Measurements from ENCODE around the gene SLC43A2. TPM values are rescaled to one million over a fixed set of nuclear protein-coding genes. Genes with fewer than 3 reads are reported as not detected.
"Not testable (repeated sequence)": the region's sequence is repeated elsewhere in the genome, so short reads cannot be mapped to it uniquely, and the experiment has no call there.

Gene SLC43A2
- total and polyA plus RNA-seq, 7 experiments from 2014 or later = 0.44 to 112 (median 6.7) TPM

- peak overlapping the region in 7 of 9 donors; percentile 58 to 90 (median 77) for H3K27ac Mint-ChIP-seq
- not testable (repeated sequence) for H3K36me3 ChIP-seq (ENCODE audit: control insufficient read depth in 2 of 3, insufficient read depth in 3 of 3, low read length in 3 of 3); H3K9me3 Mint-ChIP-seq; H3K36me3 Mint-ChIP-seq; H3K9me3 ChIP-seq (ENCODE audit: control insufficient read depth in 2 of 3, low read length in 3 of 3); H3K27me3 ChIP-seq (ENCODE audit: control insufficient read depth in 2 of 2, insufficient read depth in 2 of 2, low read length in 2 of 2); ATAC-seq; H3K27ac ChIP-seq (ENCODE audit: low read depth, low read length); H3K4me3 ChIP-seq (ENCODE audit: low read length); DNase-seq
- peak overlapping the region; percentile 51 to 86 (median 80) for H3K4me3 Mint-ChIP-seq
- intact Hi-C loops (cut with micrococcal nuclease) = loop anchor here (1.0 to 5.0 kb wide), 3 partner anchors 75 to 479 kb away; partner anchors contain the start of gene OVCA2 (in 1 of the 2)
- H3K27me3 Mint-ChIP-seq = peaks cover 0 to 13% (median 0%) of the 10 kb centered on the region in 5 donors
- H3K4me1 Mint-ChIP-seq = peaks cover 37 to 65% (median 49%) of the 10 kb centered on the region in 7 donors
- ChIA-PET POLR2A (interaction anchor here (0.9 kb wide), 1 partner anchor 11 kb away, joined by 3 read pairs; no protein-coding TSS in a partner anchor), CTCF (interaction anchor here (0.6 to 1.1 kb wide), 3 partner anchors 62 to 212 kb away, joined by 3 to 4 read pairs (median 3); partner anchors contain the start of gene RILP)
- peaks cover 11 to 13% of the 10 kb centered on the region in 2 donors for H3K4me1 ChIP-seq (ENCODE audit: control insufficient read depth in 2 of 2, insufficient read depth in 2 of 2, low read length in 2 of 2)
Observed at GRCh38 chr17:1563471-1563785, 65.2 kb downstream of the SLC43A2 start.

DNA sequence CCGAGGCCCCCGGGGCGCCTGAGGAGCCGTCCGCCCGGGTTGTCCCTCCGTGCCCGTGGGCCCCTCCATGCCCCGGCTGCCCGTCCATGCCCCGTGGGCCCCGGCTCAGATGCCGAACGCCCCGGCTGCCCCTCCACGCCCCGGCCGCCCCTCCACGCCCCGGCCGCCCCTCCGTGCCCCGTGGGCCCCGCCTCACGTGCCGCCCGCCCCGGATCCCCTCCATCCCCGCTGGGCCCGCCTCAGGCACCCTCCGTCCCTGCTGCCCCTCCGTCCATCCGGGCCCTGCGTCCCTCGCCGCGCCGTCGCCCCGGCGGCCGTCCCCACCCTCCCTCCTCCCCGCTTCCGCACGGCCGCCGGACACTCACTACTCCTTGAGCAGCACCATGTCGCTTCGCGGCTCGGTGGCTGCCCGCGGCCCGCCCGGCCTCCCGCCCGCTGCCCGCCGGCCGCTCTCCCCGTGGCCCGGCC, 66.4 kb downstream of the SLC43A2 start:
- peak in 1 of 9 donors; percentile 8 for DNase-seq
- ATAC-seq = peak; percentile 49
- peaks cover 11 to 13% of the 10 kb centered on the region in 2 donors for H3K4me1 ChIP-seq (ENCODE audit: control insufficient read depth in 2 of 2, insufficient read depth in 2 of 2, low read length in 2 of 2)
- H3K27ac ChIP-seq (ENCODE audit: low read depth, low read length) = peak overlapping the region; percentile 76
- Mint-ChIP-seq H3K9me3 (peaks cover 0 to 5% (median 0%) of the 10 kb centered on the region in 11 donors), H3K4me1 (peaks cover 29 to 57% (median 41%) of the 10 kb centered on the region in 7 donors), H3K27ac (no peak overlapping the region), H3K36me3 (peaks cover 0 to 5% (median 0%) of the 10 kb centered on the region in 5 donors), H3K27me3 (peaks cover 0 to 13% (median 0%) of the 10 kb centered on the region in 5 donors), H3K4me3 (peak overlapping the region in 7 of 10 donors; percentile 38 to 89 (median 83))
- H3K9me3 ChIP-seq (ENCODE audit: control insufficient read depth in 2 of 3, low read length in 3 of 3) = no peaks in the 10 kb centered on the region
- intact Hi-C loops (cut with micrococcal nuclease) = loop anchor here (1.0 to 5.0 kb wide), 10 partner anchors 46 to 480 kb away; partner anchors contain the start of genes CRK (in 2 of the 2), INPP5K (in 2 of the 2), SLC43A2 (in 2 of the 2) and OVCA2 (in 1 of the 2)
- ChIA-PET POLR2A (interaction anchor here (0.7 to 2.0 kb wide), 5 partner anchors 46 to 1087 kb away, joined by 3 to 8 read pairs (median 3); partner anchors contain the start of genes INPP5K and SLC43A2), CTCF (no interaction called here)
- H3K36me3 ChIP-seq (ENCODE audit: control insufficient read depth in 2 of 3, insufficient read depth in 3 of 3, low read length in 3 of 3) = peaks cover 0 to 5% (median 0%) of the 10 kb centered on the region in 3 experiments
- H3K4me3 ChIP-seq (ENCODE audit: low read length) = peak overlapping the region; percentile 39
- H3K27me3 ChIP-seq (ENCODE audit: control insufficient read depth in 2 of 2, insufficient read depth in 2 of 2, low read length in 2 of 2) = no peaks in the 10 kb centered on the region

DNA sequence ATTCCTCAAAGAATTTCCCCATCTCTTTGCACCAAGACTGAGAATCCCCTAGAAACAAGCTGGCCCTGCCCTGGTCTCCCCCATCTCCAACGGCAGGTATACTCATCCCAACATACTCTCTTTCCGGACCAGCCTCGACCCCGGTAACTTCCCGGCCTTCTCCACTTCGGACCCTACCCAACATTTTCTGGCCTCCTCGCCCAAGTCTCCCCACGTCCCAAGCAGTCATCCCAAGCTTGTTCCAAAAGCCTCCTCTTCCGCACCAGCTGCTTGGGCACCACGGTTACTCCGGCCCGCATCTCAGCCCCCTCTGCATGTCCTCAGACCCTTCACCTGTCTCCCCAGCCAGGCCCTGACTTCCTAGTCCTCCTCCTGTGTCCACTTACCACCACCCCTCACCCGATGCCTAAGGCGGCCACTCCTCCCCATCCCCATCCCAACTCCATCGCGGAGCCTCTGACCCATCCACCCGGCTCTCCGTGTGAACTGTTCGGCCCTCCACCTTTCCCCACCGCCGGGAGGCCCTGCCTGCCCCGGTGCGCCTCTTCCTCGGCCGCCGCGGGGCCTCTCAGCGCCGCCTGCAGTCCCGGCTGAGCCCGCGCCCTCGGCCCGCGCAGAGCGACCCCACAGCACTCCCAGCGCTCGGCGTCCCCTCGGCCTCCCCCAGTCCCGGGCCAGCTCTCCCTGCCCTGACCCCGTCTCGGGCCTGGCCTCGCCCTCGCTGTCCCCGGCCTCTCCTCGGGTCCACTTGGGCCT, 67.0 kb downstream of the SLC43A2 start:
- ATAC-seq (peak; percentile 37), DNase-seq (peak in 8 of 9 donors; percentile 28 to 58 (median 36))
- CTCF ChIA-PET = interaction anchor here (1.1 to 1.2 kb wide), 2 partner anchors 68 to 196 kb away, joined by 3 to 4 read pairs; no protein-coding TSS in a partner anchor
- peak overlapping the region; percentile 73 to 89 (median 82) for H3K4me3 Mint-ChIP-seq
- POLR2A ChIA-PET = interaction anchor here (0.6 to 2.0 kb wide), 5 partner anchors 30 to 1087 kb away, joined by 3 to 7 read pairs (median 4); partner anchors contain the start of gene INPP5K
- peaks cover 25 to 54% (median 43%) of the 10 kb centered on the region in 7 donors for H3K4me1 Mint-ChIP-seq
- intact Hi-C loops (cut with micrococcal nuclease) = loop anchor here (1.0 to 5.0 kb wide), 10 partner anchors 45 to 481 kb away; partner anchors contain the start of genes CRK (in 2 of the 2), INPP5K (in 2 of the 2), SLC43A2 (in 2 of the 2) and OVCA2 (in 1 of the 2)
- peaks cover 0 to 13% (median 0%) of the 10 kb centered on the region in 5 donors for H3K27me3 Mint-ChIP-seq
- H3K36me3 ChIP-seq (ENCODE audit: control insufficient read depth in 2 of 3, insufficient read depth in 3 of 3, low read length in 3 of 3) = peaks cover 0 to 8% (median 0%) of the 10 kb centered on the region in 3 experiments
- H3K9me3 Mint-ChIP-seq = peaks cover 0 to 5% (median 0%) of the 10 kb centered on the region in 11 donors
- H3K27ac ChIP-seq (ENCODE audit: low read depth, low read length) = peak overlapping the region; percentile 76
- peaks cover 0 to 5% (median 0%) of the 10 kb centered on the region in 5 donors for H3K36me3 Mint-ChIP-seq
- H3K4me1 ChIP-seq (ENCODE audit: control insufficient read depth in 2 of 2, insufficient read depth in 2 of 2, low read length in 2 of 2) = peaks cover 9 to 12% of the 10 kb centered on the region in 2 donors
- H3K27ac Mint-ChIP-seq = peak overlapping the region in 8 of 9 donors; percentile 54 to 90 (median 76)
- peak overlapping the region; percentile 39 for H3K4me3 ChIP-seq (ENCODE audit: low read length)
- H3K27me3 ChIP-seq (ENCODE audit: control insufficient read depth in 2 of 2, insufficient read depth in 2 of 2, low read length in 2 of 2) = no peaks in the 10 kb centered on the region
- H3K9me3 ChIP-seq (ENCODE audit: control insufficient read depth in 2 of 3, low read length in 3 of 3) = no peaks in the 10 kb centered on the region

GRCh38 chr17:1560858-1561355, 67.7 kb downstream of the SLC43A2 start:
- Mint-ChIP-seq H3K27ac (peak overlapping the region in 8 of 9 donors; percentile 54 to 90 (median 76)), H3K4me1 (peaks cover 21 to 51% (median 45%) of the 10 kb centered on the region in 7 donors)
- intact Hi-C loops (cut with micrococcal nuclease) = loop anchor here in 1 of 2 donors (5.0 kb wide), 1 partner anchor 481 kb away; the partner anchor contains the start of gene OVCA2

GRCh38 chr17:1560101-1560857, 68.4 kb downstream of the SLC43A2 start:
- intact Hi-C loops (cut with micrococcal nuclease) = loop anchor here in 1 of 2 donors (5.0 kb wide), 1 partner anchor 482 kb away; the partner anchor contains the start of gene OVCA2
- H3K9me3 Mint-ChIP-seq = peaks cover 0 to 5% (median 0%) of the 10 kb centered on the region in 11 donors
- H3K27me3 Mint-ChIP-seq = peaks cover 0 to 13% (median 0%) of the 10 kb centered on the region in 5 donors
- H3K36me3 ChIP-seq (ENCODE audit: control insufficient read depth in 2 of 3, insufficient read depth in 3 of 3, low read length in 3 of 3) = peaks cover 0 to 21% (median 0%) of the 10 kb centered on the region in 3 experiments
- H3K27ac ChIP-seq (ENCODE audit: low read depth, low read length) = no peak overlapping the region
- no peak overlapping the region for H3K27ac Mint-ChIP-seq
- DNase-seq = no peak
- ChIA-PET CTCF (interaction anchor here (0.5 to 1.2 kb wide), 3 partner anchors 24 to 195 kb away, joined by 3 to 4 read pairs (median 3); no protein-coding TSS in a partner anchor), POLR2A (interaction anchor here (0.6 to 0.8 kb wide), 2 partner anchors 89 to 195 kb away, joined by 4 read pairs; no protein-coding TSS in a partner anchor)
- H3K9me3 ChIP-seq (ENCODE audit: control insufficient read depth in 2 of 3, low read length in 3 of 3) = no peaks in the 10 kb centered on the region
- H3K4me3 ChIP-seq (ENCODE audit: low read length) = no peak overlapping the region
- peaks cover 4 to 8% of the 10 kb centered on the region in 2 donors for H3K4me1 ChIP-seq (ENCODE audit: control insufficient read depth in 2 of 2, insufficient read depth in 2 of 2, low read length in 2 of 2)
- no peaks in the 10 kb centered on the region for H3K27me3 ChIP-seq (ENCODE audit: control insufficient read depth in 2 of 2, insufficient read depth in 2 of 2, low read length in 2 of 2)
- peak overlapping the region in 6 of 10 donors; percentile 17 to 89 (median 80) for H3K4me3 Mint-ChIP-seq
- ATAC-seq = no peak
- peaks cover 0 to 10% (median 4%) of the 10 kb centered on the region in 5 donors for H3K36me3 Mint-ChIP-seq
- H3K4me1 Mint-ChIP-seq = peaks cover 21 to 51% (median 40%) of the 10 kb centered on the region in 7 donors

More at GRCh38 chr17:1560858-1561355, 67.7 kb downstream of the SLC43A2 start:
- Histone ChIP-seq H3K27me3 (ENCODE audit: control insufficient read depth in 2 of 2, insufficient read depth in 2 of 2, low read length in 2 of 2) (no peaks in the 10 kb centered on the region), H3K4me3 (ENCODE audit: low read length) (no peak overlapping the region), H3K4me1 (ENCODE audit: control insufficient read depth in 2 of 2, insufficient read depth in 2 of 2, low read length in 2 of 2) (peaks cover 4 to 8% of the 10 kb centered on the region in 2 donors), H3K27ac (ENCODE audit: low read depth, low read length) (peak overlapping the region; percentile 76), H3K9me3 (ENCODE audit: control insufficient read depth in 2 of 3, low read length in 3 of 3) (no peaks in the 10 kb centered on the region), H3K36me3 (ENCODE audit: control insufficient read depth in 2 of 3, insufficient read depth in 3 of 3, low read length in 3 of 3) (peaks cover 0 to 15% (median 0%) of the 10 kb centered on the region in 3 experiments)
- Mint-ChIP-seq H3K4me3 (peak overlapping the region; percentile 73 to 89 (median 82)), H3K27me3 (peaks cover 0 to 13% (median 0%) of the 10 kb centered on the region in 5 donors), H3K9me3 (peaks cover 0 to 5% (median 0%) of the 10 kb centered on the region in 11 donors), H3K36me3 (peaks cover 0 to 5% (median 4%) of the 10 kb centered on the region in 5 donors)
- no peak for ATAC-seq
- DNase-seq = no peak
- ChIA-PET CTCF (interaction anchor here (0.5 to 1.2 kb wide), 3 partner anchors 24 to 196 kb away, joined by 3 to 4 read pairs (median 3); no protein-coding TSS in a partner anchor), POLR2A (interaction anchor here (0.6 to 2.0 kb wide), 4 partner anchors 29 to 195 kb away, joined by 4 to 7 read pairs (median 4); partner anchors contain the start of gene INPP5K)
